Activated naive CD8-positive, alpha-beta T cell treated with anti-CD3 and anti-CD28 coated beads, Interleukin-2, amount 50 U/mL, for 24 hours (primary cell): ENCODE data around the gene C6orf132.
A peak's percentile ranks its signal among the peaks of the same experiment; 100 is the strongest.

Source experiments
- ATAC-seq: fragments of 150-1000 bp; cut with Tn5 transposase; one replicate; pipeline ENCODE4 v1.10.0; 2021
- DNase-seq: peaks from one replicate; pipeline ENCODE4 v3.0.0; 2021
- H3K27ac Mint-ChIP-seq: one replicate; pipeline ENCODE4 v1.8.0; 2021; ENCODE audit warnings: mild to moderate bottlenecking, mixed read lengths
- H3K27me3 Mint-ChIP-seq: one replicate; pipeline ENCODE4 v1.8.0; 2021; ENCODE audit warnings: mixed read lengths
- H3K36me3 Mint-ChIP-seq: one replicate; pipeline ENCODE4 v1.8.0; 2021; ENCODE audit warnings: low read depth, mixed read lengths
- H3K4me1 Mint-ChIP-seq: one replicate; pipeline ENCODE4 v1.8.0; 2021; ENCODE audit warnings: mixed read lengths
- H3K4me3 Mint-ChIP-seq: one replicate; pipeline ENCODE4 v1.8.0; 2021; ENCODE audit warnings: mild to moderate bottlenecking, moderate library complexity, mixed read lengths
- H3K9me3 Mint-ChIP-seq: one replicate; pipeline ENCODE4 v1.8.0; 2021; ENCODE audit warnings: mixed read lengths

Gene C6orf132, protein sequence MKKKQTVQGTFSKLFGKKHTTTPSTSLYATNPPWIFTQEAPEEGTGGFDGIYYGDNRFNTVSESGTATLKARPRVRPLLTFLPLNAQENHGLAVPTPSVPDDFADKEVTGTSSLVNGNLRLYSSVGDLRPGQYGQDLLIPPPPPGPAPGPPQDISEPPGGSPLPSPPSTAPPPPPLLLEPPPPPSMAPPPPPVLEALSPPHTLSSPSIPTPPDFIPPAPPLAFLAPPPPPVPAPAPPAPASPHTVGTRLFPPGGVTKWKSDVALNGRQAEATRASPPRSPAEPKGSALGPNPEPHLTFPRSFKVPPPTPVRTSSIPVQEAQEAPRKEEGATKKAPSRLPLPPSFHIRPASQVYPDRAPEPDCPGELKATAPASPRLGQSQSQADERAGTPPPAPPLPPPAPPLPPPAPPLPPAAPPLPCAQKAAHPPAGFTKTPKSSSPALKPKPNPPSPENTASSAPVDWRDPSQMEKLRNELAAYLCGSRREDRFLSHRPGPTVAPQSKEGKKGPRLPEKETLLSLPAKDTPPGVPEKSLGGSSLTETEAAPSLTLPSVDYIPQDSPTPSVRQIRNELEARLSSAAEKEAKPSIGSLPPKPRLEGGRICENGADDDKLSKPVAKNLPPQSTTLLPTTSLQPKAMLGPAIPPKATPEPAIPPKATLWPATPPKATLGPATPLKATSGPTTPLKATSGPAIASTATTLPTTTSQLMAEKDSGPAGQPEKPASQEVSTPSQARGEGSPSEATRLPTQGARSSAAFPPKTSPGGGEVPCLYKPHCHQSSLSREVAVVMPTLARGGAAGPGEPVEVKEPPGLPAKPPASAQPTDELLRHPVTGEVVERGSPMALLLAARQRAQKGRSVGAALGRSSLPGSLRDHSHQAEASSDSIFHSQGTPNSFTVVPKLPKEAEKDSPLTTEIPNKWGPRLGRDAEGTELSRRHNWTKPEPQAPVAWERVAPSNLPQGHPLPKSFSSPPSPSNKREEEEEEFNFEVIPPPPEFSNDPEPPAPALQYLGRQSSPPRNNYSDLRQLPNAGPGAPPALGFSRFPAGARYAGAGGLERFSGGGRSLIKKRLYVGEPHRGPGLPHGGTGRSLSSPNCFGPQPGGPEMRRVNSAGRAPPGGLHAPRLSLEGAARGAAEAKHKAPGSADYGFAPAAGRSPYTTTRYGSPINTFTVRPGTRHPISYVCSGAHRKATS

GRCh38 chr6:42142118-42142835, at the start of gene C6orf132:
Gene C6orf132, minus strand, starts transcription at chr6:42142620. Its CDS starts 176 bp downstream, at chr6:42142444.
- ATAC-seq (no peak), DNase-seq (no peak)
- H3K4me1 Mint-ChIP-seq = peaks cover 6% of the 10 kb centered on the region
- H3K36me3 Mint-ChIP-seq = no peaks in the 10 kb centered on the region
- H3K9me3 Mint-ChIP-seq = no peaks in the 10 kb centered on the region
- no peak within 1 kb of the TSS for H3K27ac Mint-ChIP-seq
- peak within 1 kb of the TSS; percentile 52 for H3K4me3 Mint-ChIP-seq
- H3K27me3 Mint-ChIP-seq = peaks cover 37% of the 10 kb centered on the region

- H3K9me3 Mint-ChIP-seq = no peaks in the 10 kb centered on the region
- no peak for ATAC-seq
- DNase-seq = no peak
- no peaks in the 10 kb centered on the region for H3K27me3 Mint-ChIP-seq
- no peaks in the 10 kb centered on the region for H3K36me3 Mint-ChIP-seq
- no peak overlapping the region for H3K4me3 Mint-ChIP-seq
- H3K4me1 Mint-ChIP-seq = no peaks in the 10 kb centered on the region
- no peak overlapping the region for H3K27ac Mint-ChIP-seq
Observed at GRCh38 chr6:42190554-42191183, 48.2 kb upstream of the C6orf132 start.

GRCh38 chr6:42188406-42188805, 46.0 kb upstream of the C6orf132 start:
- H3K27me3 Mint-ChIP-seq = no peaks in the 10 kb centered on the region
- no peaks in the 10 kb centered on the region for H3K9me3 Mint-ChIP-seq
- H3K4me3 Mint-ChIP-seq = no peak overlapping the region
- DNase-seq (no peak), ATAC-seq (no peak)
- no peaks in the 10 kb centered on the region for H3K36me3 Mint-ChIP-seq
- no peaks in the 10 kb centered on the region for H3K4me1 Mint-ChIP-seq
- H3K27ac Mint-ChIP-seq = no peak overlapping the region

DNA sequence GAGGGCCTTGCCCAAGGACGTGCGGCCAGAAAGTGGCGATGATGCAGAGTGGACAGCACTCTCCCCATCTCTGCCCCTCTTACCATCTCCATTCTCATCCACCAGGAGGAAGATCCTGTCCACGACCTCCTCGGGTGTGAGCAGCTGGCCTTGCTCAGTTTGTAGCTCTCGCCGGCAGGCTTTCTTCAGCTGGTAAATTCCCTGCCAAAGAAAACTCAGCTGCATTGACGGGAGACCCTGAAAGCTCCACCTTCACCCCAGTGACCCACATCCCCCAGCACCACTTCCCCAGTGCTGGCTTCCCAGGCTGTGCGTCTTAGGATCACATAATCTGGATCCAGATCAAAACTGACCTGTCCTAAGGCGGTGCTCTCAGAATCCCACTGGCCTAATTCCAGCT, 43.2 kb upstream of the C6orf132 start:
- Mint-ChIP-seq H3K4me3 (no peak overlapping the region), H3K4me1 (no peaks in the 10 kb centered on the region), H3K9me3 (no peaks in the 10 kb centered on the region), H3K27me3 (no peaks in the 10 kb centered on the region), H3K36me3 (no peaks in the 10 kb centered on the region), H3K27ac (no peak overlapping the region)
- DNase-seq = no peak
- ATAC-seq = no peak

GRCh38 chr6:42184475-42184874, 42.1 kb upstream of the C6orf132 start:
- Mint-ChIP-seq H3K36me3 (no peaks in the 10 kb centered on the region), H3K9me3 (no peaks in the 10 kb centered on the region), H3K27me3 (peaks cover 1% of the 10 kb centered on the region), H3K4me3 (no peak overlapping the region), H3K4me1 (peaks cover 8% of the 10 kb centered on the region), H3K27ac (no peak overlapping the region)
- no peak for DNase-seq
- no peak for ATAC-seq

DNA sequence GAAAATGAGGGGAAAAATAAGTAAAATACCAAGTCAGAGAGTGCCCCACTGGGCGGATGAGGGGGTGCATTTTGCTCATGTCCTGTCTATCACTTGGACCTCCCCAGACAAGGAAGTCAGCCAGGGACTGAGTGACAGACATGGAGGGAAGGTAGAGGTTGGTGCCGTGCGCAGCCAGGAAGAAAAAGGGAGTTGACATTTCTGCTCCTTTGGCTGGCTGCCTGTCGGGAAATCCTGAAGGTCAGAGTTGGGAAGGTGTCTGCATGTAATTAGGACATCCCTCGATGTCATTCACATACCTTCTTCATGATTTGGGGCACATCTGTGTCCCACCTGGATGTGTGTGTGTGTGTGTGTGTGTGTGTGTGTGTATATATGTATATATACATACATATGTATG, 39.7 kb upstream of the C6orf132 start:
- no peak overlapping the region for H3K27ac Mint-ChIP-seq
- H3K9me3 Mint-ChIP-seq = no peaks in the 10 kb centered on the region
- H3K36me3 Mint-ChIP-seq = no peaks in the 10 kb centered on the region
- no peak for DNase-seq
- H3K27me3 Mint-ChIP-seq = peaks cover 4% of the 10 kb centered on the region
- peaks cover 8% of the 10 kb centered on the region for H3K4me1 Mint-ChIP-seq
- ATAC-seq = no peak
- H3K4me3 Mint-ChIP-seq = no peak overlapping the region

DNA sequence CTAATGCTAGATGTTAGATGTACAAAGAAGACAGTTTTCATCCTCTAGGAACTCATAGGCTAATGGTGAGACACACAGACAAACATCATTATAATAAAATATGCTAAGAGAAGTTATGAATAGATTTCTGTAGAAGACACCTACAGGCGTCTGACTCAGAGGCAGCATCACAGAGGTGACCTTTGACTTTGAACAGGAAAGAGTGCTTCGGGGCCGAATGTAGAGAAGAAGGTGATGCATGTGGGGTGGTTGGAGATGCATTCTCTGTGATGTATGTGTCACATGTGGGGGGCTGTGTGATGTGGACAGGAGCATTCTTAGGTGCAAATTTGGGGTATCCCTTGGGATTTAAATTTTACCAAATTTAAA, 37.5 kb upstream of the C6orf132 start:
- H3K4me3 Mint-ChIP-seq = no peak overlapping the region
- DNase-seq (peak; percentile 31), ATAC-seq (peak; percentile 90)
- H3K27ac Mint-ChIP-seq = peak overlapping the region; percentile 44
- no peaks in the 10 kb centered on the region for H3K36me3 Mint-ChIP-seq
- no peaks in the 10 kb centered on the region for H3K9me3 Mint-ChIP-seq
- peaks cover 8% of the 10 kb centered on the region for H3K4me1 Mint-ChIP-seq
- H3K27me3 Mint-ChIP-seq = peaks cover 4% of the 10 kb centered on the region

GRCh38 chr6:42179261-42179944, 37.0 kb upstream of the C6orf132 start:
- ATAC-seq (no peak), DNase-seq (no peak)
- peaks cover 8% of the 10 kb centered on the region for H3K4me1 Mint-ChIP-seq
- no peaks in the 10 kb centered on the region for H3K36me3 Mint-ChIP-seq
- H3K9me3 Mint-ChIP-seq = no peaks in the 10 kb centered on the region
- H3K4me3 Mint-ChIP-seq = no peak overlapping the region
- H3K27ac Mint-ChIP-seq = no peak overlapping the region
- H3K27me3 Mint-ChIP-seq = peaks cover 4% of the 10 kb centered on the region

DNA sequence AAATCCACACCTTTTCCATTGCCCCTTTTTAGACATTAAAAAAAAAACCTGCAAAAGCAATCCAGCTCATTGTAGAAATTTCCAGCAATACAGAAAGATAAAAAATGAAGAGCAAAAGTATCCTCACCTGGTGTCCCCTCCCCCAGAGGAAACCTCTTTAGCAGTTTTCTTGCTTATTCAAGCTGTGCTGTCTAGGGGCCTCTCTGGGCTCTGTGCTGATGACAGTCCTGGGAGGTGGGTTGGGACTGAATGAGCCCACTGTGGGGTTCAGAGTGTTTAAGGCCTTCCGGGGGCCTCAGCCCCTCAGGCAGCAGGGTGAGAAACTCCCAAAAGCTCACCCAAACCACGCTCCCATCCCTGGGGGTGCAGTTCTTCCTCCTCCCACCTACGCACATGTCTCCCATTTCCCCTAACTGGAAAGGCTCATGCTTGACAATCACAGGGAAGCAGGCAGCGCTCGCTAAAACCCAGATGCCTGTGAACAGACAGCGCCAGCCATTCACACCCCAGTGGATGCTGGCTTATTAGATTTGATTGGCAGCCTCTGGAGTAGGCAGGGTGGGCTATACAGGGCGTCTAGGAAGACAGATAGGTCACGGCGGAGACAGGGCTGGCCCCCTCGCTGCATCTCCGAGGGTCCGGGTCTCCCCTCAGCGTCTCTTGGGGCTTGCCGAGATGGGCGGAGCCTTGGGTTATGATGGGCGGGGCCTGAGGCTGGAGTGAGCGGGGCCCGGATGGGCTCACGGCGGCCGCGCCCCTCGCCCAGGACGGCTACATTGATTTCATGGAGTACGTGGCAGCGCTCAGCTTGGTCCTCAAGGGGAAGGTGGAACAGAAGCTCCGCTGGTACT, 35.3 kb upstream of the C6orf132 start:
- ATAC-seq (no peak), DNase-seq (peak; percentile 28)
- H3K27me3 Mint-ChIP-seq = peaks cover 4% of the 10 kb centered on the region
- no peak overlapping the region for H3K4me3 Mint-ChIP-seq
- no peaks in the 10 kb centered on the region for H3K36me3 Mint-ChIP-seq
- no peaks in the 10 kb centered on the region for H3K9me3 Mint-ChIP-seq
- no peak overlapping the region for H3K27ac Mint-ChIP-seq
- H3K4me1 Mint-ChIP-seq = peaks cover 8% of the 10 kb centered on the region

GRCh38 chr6:42176981-42177380, 34.6 kb upstream of the C6orf132 start:
- Mint-ChIP-seq H3K27me3 (peaks cover 4% of the 10 kb centered on the region), H3K4me3 (no peak overlapping the region), H3K4me1 (peaks cover 8% of the 10 kb centered on the region), H3K27ac (no peak overlapping the region), H3K36me3 (no peaks in the 10 kb centered on the region), H3K9me3 (no peaks in the 10 kb centered on the region)
- DNase-seq (no peak), ATAC-seq (no peak)

DNA sequence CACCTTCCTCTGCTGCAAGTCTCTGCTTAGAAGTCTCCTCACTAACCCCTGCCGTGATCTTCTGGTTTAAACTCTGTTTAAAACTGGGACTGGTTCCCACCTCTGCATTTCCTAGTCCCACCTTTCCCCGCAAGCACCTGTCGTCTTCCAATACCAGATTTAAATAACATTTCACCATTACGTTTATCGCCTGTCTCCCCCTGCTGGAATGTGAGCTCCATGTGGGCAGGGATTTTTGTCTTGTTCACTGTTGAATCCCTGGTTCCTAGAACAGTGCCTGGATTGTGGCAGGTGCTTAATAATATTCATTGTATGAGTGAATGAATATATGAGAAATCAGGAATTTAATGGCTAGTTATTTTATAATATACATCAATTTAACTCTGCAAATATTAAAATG, 33.4 kb upstream of the C6orf132 start:
- DNase-seq = no peak

GRCh38 chr6:42173101-42173500, 30.7 kb upstream of the C6orf132 start, which contains the start of gene GUCA1A:
Gene GUCA1A, plus strand, starts transcription at chr6:42173364. Its CDS starts 250 bp downstream, at chr6:42173614.
- H3K27ac Mint-ChIP-seq = no peak within 1 kb of the TSS
- ATAC-seq = no peak

More for the DNA sequence above, 33.4 kb upstream of the C6orf132 start:
- H3K27ac Mint-ChIP-seq = no peak overlapping the region
- H3K27me3 Mint-ChIP-seq = peaks cover 4% of the 10 kb centered on the region
- no peak overlapping the region for H3K4me3 Mint-ChIP-seq
- H3K9me3 Mint-ChIP-seq = no peaks in the 10 kb centered on the region
- no peak for ATAC-seq
- peaks cover 8% of the 10 kb centered on the region for H3K4me1 Mint-ChIP-seq
- no peaks in the 10 kb centered on the region for H3K36me3 Mint-ChIP-seq

More at GRCh38 chr6:42173101-42173500, 30.7 kb upstream of the C6orf132 start, which contains the start of gene GUCA1A:
- Mint-ChIP-seq H3K36me3 (no peaks in the 10 kb centered on the region), H3K4me3 (no peak within 1 kb of the TSS), H3K4me1 (no peaks in the 10 kb centered on the region), H3K27me3 (peaks cover 2% of the 10 kb centered on the region), H3K9me3 (no peaks in the 10 kb centered on the region)
- no peak for DNase-seq
